Stimulated activated CD8-positive, alpha-beta memory T cell treated with anti-CD3 and anti-CD28 coated beads, Interleukin-4, amount 100 ng/mL, for 4 hours (primary cell): Measurements from ENCODE around the gene HMGN4.
A peak's percentile ranks its signal among the peaks of the same experiment; 100 is the strongest.
"Not testable (repeated sequence)": the region's sequence is repeated elsewhere in the genome, so short reads cannot be mapped to it uniquely, and the experiment has no call there.

Experiments
- DNase-seq, 2 donors: peaks; one replicate each; pipeline ENCODE4 v3.0.0-alpha.2; 2020; ENCODE audit warnings: low read depth in 2 of 2, low spot score in 1 of 2

HMGN4 gene

DNA sequence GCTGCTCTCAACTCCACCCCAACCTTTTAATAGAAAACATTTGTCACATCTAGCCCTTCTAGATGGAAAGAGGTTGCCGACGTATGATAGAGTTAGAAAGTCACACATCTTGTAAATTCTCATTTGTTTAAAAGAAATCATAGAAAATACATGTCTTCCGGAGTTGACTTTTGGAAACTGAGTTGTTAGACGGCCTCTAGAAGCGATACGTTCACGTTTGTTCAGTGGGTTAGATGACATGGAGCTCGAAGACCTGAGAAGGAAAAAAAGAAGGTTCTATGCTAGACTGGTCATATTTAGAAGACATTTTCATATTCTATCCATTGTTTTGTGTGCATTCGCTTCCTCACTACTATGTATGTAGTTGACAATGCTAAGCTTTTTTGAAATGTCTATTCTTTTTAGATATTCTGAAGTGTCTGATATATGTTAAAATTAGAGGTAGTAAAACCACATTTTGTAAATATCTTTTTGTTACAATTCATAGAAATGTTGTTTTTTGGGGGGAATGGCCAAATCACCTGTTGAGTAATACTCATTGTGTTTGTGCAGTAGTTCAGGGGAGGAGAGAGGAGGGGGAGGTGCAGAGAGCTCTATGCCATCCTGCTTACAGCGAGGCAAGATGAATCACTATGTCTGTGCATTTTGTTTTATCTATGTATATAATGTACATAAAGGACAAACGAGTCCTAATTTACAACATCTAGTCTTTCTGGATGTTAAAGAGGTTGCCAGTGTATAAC is 15.5 kb upstream of the HMGN4 start:
- DNase-seq = not testable (repeated sequence)

DNA sequence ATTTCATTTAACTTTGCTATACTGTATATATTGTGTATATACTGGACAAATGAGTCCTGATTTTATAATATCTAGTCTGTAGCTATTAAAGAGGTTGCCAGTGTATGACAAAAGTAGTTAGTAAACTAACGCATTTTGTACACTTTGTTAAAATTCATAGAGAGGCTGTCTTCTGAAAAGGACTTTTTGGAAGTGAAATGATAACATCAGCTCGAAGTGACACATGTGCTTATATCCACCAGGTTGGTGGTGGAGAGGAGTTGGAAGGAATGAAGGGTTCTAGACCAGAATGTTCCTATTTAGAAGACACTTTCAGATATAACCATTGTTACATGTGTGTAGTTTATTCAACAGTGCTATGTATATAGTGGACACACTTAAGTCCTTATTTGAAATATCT is 13.9 kb upstream of the HMGN4 start:
- DNase-seq = not testable (repeated sequence)

DNA sequence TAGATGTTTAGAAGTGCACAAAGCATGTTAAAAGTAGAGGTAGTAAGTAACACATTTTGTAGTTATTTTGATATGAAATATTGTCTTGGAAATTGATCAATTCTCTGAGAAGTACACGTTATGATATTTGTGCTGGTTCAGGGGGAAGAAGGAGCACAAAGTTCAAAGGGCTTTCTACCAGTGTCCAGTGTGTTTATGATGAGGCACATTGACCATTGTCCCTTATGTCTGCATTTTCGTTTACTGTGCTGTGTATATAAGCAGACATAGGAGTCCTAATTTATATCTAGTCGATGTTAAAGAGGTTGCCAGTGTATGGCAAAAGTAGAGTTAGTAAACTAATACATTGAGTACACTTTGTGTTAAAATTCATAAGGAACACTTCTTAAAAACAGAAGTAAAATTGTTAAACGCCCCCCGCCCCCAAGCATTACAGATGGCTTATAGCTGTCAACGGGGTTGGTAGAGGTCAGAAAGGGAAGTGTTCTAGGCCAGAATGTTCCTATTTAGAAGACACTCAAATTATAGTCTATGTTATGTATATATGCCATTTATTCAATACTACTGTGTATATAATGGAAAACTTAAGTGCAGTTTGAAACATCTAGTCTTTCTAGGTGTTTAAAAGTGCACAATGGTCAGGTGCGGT is 13.3 kb upstream of the HMGN4 start:
- no peak for DNase-seq

DNA sequence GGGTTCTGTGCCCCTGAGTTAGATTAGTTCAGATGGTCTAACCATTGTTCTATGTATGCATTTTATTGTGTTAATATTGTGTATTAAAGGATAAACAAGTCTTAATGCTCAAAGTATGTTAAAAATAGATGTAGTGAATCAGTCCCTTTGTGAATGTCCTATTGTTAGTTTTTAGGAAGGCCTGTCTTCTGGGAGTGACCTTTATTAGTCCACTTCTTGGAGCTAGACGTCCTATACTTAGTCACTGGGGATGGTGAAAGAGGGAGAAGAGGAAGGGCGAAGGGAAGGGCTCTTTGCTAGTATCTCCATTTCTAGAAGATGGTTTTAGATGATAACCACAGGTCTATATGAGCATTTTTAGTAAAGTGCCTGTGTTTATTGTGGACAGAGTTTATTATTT is 12.3 kb upstream of the HMGN4 start:
- no peak for DNase-seq

DNA sequence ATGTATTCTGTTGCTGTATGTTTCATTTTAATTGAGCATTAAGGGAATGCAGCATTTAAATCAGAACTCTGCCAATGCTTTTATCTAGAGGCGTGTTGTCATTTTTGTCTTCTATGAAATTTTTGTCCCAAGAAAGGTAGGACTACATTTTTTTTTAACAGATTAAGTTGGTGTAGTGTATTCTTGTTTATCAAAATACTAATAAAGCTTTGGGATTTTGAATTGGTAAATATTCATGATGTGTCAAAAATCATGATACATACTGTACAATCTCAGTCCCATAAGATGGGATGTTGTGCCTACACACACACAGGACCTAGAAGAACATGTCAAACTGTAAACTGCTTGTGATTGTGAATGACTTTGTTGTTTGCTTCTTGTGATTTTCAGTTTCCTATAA is 11.2 kb upstream of the HMGN4 start:
- DNase-seq = no peak

DNA sequence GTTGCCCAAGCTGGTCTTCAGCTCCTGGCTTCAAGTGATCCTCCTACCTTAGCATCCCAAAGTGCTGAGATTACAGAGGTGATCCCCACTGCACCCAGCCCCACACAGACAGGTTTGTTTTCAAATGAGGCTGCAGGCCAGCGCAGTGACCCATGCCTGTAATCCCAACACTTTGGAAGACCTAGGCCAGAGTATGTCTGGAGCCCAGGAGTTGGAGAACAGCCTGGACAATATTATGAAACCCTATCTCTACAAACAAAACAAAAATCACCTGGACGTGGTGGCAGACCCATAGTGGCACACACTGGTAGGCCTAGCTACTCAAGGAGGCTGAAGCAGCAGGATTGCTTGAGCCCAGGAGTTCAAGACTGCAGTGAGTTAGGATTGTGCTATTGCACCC is 8.0 kb upstream of the HMGN4 start:
- no peak for DNase-seq

DNA sequence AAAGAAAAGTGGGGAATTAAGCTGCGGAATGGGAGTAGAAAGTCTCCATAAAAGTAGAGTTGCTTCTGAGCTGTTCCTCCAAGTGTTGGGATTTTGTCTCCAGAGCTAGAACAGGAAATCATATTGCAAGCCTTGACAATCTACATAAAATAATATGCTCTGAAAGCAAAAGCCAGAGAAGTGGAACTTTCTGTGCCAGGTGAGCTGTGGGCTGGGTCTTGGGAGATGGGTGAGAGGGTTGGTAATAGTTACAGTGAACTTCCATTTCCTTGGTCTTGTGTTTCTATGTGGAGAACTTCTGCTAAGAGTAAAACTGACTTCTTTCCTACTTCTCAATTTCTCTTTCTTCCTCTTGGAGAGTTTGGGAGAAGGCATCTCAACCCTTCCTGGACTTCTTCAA is 6.3 kb upstream of the HMGN4 start:
- DNase-seq = no peak

DNA sequence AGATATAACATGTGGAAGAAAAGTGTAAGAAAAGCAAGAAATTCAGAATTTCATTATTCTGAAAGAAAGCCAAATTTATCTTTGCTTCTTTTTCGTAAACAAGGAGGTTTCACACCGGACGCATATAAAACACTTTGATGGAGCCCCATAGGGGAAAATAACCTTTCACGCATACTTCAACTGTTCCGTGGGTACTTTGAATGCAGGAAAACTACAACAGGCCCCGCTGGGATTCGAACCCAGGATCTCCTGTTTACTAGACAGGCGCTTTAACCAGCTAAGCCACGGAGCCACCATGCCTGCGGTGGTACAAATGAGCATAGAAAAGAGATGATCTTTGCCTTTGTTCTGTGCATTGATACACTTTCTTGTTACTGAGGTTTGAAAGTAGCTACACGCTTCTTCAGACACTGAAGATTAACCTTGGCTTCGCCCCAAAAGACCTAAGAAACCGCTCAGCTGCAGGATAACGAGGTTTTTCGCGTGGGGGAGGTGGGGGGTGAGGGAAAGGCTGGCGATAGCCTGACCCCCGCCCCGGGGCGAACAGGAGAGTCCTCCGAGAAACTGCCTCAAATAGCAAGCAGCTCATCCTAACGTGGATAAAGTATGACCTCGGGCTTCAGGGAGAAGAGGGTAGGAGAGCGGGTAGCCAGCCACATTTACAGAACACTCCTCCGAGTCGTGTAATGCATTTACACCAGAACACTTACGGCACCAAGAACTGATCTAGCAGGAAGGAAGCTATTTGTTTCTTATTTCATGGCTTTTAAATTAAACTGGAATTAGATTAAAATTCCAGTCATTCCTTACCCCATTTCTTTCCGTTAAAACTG is 5.3 kb upstream of the HMGN4 start:
- DNase-seq = peak; percentile 85 to 98

DNA sequence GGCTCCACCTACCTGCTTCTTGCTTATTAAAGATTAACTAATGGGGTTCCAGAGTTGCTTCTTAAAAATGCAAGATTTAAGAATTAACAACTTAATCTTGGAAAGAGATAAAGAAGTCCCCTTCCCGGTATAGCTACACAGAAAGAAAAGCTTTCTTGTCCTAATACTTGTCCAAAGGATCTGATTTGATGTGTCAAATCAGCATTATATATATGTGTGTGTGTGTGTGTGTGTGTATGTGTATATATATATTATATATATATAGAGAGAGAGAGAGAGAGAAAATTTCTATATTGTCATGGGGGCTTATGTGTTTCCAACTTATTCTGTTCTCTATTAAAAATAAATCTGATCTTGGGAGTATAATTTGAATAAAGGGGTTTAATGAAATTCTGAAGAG is 4.6 kb upstream of the HMGN4 start:
- no peak for DNase-seq

DNA sequence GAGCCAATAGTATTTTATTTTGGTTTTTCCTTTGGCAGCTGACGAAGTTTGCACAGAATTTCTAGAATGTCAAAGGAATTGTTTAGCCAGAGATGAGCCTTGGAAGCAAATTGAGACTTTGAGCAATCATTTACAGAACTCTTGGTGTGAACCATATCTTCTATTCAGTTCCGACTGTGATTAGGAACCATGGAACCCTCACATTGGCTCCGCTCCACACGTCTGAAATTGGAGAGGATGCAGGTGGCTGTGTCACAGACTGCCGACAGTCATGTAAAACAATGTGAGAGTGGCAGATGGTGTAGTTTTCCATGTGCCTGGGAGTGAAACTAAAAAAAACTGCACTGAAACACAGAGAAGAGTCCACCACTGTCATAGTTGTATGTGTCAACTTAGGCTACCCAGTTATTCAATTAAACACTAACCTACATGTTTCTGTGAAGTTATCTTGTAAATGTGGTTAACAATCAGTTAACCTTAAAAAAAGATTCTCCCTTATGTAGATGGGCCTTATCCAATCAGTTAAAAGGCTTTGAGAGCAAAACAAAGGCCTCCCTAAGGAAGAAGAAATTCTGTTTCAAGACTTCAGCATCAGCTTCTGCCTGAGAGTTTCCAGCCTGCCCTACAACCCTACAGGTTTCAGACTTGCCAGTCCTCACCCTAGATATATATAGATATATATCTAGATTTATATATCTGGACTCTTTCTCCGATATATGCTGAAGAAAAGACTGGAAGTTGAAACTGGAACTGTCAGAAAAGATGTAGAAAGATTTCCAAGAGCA is 3.3 kb upstream of the HMGN4 start:
- DNase-seq = no peak

DNA sequence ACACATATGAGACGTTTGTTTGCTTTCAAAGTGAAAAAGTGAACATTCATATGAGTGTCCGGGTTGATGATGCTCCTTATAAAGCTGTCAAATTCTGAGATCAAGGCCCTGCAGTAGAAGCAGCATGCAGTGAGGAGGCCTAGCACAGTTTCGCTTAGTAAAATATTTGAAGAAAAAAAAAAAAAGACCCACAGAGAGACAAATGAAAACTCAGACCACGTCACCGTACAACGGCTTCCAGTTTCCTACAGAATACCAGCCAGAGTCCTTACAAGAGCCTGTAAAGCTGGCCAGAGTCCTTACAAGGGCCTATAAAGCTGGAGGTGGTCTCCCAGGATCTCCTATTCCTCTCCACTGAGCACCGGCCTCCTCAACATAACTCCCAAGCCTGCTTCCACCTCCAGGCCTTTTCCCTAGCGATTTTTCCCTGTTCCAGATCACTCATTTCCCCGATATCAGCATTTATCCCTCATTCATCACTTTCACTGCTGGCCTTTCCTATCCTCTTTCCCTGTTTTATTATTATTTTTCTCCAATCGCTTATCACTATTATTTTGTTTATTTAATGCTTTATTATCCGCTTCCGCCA is 1.5 kb upstream of the HMGN4 start:
- no peak for DNase-seq

DNA sequence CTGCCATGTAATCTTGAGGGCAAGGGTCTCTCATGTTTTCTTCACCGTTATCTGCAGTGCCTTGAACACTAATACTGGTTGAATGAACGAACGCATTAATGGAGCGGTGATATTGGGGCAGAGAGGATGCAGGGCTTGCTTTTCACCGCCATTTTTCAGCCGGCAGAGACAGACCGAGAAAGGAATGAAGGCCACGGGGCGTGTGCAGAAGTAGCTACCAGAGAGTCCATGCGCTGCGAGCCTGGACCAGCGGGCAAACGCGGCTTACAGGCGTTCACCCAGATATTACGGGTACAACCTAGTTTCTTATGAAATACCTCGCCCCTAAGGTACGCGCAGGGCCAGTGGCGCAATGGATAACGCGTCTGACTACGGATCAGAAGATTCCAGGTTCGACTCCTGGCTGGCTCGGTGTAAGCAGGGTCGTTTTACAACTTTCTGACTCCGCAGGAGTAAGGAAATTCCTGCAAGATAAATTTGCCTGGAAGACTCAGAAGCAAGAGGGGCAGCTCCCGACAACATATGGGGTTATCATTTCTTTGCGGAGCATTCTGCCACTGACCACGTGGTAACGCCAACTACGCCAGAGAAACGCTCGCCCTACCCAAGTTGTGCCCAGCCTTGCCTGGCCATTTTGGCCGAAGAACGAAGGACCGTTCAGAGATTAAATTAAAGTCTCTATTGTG is 863 bp upstream of the HMGN4 start:
- peak; percentile 83 to 94 for DNase-seq

DNA sequence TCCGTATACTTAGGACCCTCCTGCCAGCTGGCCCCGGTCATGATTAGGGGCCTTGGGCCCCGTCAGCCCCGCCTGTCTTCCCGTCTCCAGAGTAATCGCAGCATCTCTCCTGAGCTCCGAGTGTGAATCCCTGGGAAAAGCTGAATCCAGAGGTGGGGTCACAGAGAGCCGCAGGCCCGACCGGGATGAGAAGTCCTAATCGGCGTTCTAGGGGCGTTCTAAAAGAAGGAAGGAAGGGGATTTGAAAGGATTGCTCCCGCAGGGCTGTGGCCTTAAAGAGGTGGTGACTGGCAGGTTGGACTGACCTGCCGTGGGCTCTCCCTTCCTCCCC is 371 bp downstream of the HMGN4 start:
- DNase-seq = no peak

DNA sequence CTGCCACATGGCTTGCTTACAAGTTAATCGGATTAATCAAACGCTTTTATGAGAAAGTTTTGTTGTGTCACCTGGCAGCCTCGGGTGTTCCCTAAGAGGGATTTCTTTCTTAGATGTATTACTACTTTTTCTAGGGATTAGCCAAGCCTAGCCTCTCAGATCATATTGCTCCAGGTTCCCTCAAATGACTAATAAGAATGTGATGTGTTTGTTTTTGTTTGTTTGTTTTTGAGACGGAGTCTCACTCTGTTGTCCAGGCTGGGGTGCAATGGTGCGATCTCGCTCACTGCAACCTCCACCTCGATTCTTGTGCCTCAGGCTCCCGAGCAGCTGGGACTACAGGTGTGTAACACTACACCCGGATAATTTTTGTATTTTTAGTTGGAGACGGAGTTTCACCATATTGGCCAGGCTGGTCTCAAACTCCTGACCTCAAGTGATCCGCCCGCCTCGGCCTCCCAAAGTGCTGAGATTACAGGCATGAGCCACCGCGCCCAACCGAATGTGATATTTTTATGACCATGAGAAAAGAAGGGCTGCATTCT is 977 bp downstream of the HMGN4 start:
- DNase-seq = no peak

DNA sequence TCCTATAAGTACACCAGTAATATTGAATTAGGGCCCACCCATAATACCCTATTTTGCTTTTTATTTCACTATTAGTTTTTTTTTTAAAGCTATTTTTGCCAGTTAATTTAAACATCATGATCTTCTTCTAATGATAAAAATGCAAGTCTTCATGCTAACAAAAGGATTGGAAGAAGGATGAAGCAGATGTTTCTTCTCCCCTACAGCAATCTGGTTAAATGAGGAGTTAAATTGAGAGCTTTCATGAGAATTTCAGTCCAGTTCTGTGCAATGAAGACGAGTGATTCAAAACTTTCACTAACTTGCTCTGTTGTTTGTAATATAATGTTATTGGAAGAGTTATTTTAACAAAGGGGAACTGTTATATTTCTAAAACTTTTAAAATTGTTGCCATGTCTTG is 3.4 kb downstream of the HMGN4 start:
- no peak for DNase-seq

DNA sequence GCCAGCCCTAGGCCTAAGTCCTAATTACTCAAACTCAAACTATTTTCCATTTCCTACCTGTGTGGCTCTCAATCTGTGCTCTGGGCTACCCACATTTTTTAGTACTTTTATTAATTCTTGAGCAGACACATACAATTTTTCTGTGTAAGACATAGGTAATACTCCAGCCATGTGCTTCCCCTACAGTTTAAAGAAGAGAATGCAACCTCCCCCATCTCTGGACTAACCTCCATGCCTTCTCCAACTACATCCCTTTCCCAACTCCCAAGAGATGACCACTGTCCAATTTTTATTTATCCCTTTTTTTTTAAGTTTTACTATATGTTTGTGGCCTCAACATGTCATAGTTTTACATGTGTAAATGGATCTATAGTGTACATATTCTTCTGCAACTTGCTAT is 5.8 kb downstream of the HMGN4 start:
- no peak for DNase-seq

DNA sequence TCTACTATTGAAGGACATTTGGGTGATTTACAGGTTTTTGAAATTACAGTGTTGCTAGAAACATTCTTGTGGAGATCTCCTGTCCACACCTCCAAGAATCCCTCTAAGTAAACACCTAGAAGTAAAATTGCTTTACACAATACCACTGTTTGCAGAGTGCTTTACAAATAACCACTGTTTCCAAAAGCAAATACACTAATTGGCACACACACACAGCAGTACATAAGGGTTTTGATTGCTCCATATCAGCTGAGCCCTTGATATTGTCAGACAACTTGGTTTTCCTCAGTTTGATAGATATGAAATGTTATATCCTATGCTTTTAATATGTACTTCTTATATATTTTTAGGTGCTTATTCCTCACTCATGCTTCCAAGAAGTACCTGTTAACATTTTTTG is 6.3 kb downstream of the HMGN4 start:
- no peak for DNase-seq

DNA sequence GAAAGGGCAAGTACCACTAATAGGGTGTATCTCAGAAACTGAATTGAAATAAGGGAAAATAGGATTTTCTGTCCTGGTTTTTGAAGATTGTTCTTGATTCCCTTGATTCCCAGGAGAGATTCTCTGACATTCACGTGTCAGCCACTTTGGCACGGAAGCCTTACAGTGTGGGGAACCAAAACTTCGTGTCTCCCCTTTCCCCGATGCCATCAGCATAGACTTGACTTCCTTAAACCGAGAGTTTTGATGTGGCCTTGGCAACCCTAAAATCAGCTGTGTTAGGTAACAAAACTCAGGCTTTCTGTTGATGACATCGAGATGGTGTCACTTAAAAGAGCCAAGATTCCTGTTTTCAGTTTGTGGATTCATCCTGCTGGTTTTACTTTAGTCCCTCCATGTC is 7.5 kb downstream of the HMGN4 start:
- no peak for DNase-seq

DNA sequence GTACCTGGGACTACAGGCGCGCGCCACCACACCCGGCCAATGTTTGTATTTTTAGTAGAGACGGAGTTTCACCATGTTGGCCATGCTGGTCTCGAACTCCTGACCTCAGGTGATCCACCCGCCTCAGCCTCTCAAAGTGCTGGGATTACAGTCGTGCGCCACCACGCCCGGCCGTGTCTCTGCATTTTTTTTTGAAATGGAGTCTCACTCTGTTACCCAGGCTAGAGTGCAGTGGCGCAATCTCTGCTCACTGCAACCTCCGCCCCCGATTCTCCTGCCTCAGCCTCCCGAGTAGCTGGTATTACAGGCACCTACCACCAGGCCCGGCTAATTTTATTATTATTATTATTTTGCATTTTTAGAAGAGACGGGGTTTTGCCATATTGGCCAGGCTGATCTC is 9.2 kb downstream of the HMGN4 start:
- not testable (repeated sequence) for DNase-seq

DNA sequence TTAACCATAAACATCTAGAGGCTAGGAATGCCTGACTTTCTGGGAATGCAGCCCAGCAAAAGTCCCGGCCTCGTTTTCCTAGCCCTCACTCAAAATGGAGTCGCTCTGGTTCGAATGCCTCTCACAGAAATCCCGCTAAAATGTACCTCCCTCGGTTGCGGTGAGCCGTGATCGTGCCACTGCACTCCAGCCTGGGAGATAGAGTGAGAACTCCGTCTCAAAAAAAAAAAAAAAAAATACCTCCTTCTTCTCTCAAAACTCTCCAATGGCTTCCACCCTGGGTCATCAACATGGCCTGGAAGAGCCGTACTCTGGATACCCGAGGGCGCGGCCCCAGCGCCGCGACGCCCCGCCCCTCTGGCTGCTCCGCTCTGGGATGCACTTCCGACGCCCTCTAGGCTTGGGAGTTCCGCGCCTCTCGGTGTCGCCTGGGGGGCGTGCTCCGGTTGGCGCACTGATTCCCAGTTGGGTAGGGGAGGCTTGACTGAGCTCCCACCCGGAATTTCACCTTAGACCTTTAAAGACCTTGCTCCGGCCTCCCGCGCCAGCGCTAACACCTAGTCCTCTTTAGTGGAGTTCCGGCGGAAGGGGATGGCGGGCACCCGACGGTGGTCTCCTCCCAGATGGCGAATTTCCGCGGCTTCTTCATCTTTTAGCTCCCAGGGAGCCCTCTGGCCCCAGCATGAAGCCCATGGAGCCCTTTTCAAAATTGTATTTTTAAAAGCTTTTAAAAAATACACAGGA is 12.3 kb downstream of the HMGN4 start:
- DNase-seq = no peak
